LHCN-M2 (cell line): ENCODE data around the gene UBA3. TPM values are rescaled to one million over a fixed set of nuclear protein-coding genes. Genes with fewer than 3 reads are reported as not detected.

Experiments used
- DNase-seq: peaks from one replicate; pipeline ENCODE4 v3.0.0-alpha.2; 2012; ENCODE audit warnings: low read depth
- total RNA-seq: library from RNA; depleted of rRNA; stranded (reverse); fragments of >200 nt; gene quantifications from 2 replicates; pipeline ENCODE4 v1.2.3, GENCODE V29; 2014

Gene UBA3
- total RNA-seq, 1 experiment from 2014 or later = 72.5 TPM

DNA sequence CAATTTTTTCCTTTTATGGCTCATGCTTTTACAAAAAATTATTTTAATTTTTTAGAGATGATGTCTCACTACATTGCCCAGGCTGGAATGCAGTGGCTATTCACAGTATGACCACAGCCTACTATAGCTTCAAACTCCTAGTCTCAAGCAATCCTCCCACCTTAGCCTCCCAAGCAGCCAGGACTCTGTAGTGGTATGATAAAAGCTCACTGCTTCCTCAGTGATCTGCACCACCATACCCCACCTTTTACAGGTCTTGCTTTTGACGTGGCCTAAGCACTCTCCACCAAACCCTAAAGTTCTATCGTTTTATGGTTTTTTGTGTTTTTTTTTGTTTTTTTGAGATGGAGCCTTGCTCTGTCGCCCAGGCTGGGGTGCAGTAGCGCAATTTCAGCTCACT, 14.0 kb downstream of the UBA3 start:
- no peak for DNase-seq

DNA sequence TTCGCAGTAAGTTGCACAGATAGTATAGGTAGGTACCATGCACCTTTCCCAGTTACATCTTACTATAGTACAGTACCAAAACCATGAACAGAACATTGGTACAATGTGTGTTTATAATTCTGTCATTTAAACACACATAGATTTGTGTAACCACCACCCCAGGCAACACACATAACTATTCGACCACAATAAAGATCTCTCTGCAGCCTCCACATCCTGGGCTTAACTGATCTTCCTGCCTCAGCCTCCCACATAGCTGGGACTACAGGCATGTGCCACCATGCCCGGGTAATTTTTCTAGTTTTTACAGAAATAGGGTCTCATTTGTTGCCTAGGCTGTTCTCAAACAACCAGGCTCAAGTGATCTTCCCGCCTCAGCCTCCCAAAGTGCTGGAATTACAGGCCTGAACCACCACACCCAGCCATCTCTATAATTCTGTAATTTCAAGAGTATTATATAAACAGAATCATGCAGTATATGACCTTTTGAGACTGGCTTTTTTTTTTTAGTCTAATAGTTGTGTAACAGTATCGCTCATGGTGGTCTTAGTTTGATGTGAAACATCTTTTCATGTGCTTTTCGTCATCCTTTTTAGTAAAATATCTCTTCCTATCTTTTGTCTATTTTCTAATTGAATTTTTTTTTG, 14.7 kb downstream of the UBA3 start:
- no peak for DNase-seq

DNA sequence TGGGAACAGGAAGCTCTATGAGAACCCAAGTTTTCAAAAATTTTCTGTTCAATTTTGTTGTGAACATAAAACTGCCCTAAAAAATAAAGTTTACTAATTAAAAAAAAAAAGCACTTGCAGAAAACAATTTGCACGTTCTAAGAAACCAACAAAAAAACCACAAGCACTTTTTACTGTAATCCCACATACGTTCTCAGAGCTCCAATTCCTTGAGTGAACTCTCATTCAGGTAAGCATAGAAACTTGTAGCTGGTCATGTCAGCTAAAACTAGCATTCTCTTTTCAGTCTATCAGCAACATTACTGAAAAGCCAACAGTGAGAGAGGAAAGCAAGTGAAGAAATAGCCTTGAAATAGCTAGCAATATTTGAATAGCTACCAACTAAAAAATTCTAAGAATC, 16.5 kb downstream of the UBA3 start:
- DNase-seq = no peak

DNA sequence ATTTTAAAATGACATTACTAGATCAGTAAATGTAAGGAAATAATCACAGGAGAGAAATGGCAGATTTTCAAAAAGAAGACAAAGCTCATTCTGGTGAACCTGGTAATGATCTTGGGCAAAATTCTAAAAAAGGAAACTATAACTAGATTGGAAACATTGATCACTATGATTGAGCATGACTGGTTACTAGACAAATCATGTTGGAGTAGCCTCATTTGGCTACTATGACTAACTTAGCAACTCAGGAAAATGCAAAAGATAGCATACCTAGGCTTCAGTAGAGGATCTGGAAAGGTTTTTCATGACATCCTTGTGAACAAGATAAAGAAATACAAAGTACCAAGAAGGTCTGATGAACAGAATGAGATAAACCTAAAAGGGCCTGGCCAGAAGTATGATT, 20.5 kb downstream of the UBA3 start:
- no peak for DNase-seq

DNA sequence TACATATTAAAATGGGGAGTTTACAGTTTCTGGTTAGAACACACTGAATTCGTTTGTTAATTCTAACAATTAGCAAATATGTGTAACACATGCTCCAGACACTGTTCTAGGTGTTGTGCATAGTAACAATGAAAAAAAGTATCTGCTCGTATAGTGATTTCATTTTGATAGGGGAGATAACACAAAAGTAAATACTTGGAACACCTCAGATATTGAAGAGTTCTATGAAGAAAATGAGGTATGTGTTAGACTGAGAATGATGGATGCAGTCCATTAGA, 21.3 kb downstream of the UBA3 start:
- DNase-seq = no peak

DNA sequence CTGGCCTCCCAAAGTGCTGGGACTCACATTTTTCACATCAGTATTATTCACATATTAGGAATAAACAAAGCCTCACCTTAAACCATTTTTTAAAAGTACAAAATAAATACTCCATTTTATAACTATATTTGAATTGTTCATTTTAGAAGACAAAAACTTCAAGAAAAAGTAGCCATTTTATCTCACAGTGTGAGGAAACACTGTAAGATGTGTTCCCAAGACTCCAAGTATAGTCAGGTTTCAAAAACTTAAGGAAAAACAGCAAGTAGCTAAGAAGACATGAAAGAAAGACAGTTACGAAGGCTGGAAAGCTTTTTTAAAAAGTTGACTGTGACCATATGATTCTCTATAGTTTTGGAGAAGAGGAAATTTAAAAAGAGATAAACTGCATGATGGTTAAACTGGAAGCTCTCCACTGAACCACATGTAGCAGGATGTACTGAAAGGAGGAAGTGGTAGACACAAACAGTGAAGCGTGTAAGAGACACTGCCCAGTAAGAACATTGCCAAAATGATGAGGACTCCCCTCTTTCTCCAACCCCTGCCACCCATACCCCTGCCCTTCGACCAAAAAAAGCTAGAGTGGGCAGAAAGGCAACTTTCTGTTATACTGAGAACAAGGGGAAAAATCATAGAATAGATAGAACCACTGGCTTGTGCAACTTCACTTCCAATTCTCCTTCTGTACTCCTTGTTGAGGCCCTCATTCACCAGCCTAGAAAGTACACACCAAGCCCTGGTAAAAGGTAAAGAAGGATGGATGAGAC, 21.8 kb downstream of the UBA3 start:
- no peak for DNase-seq

DNA sequence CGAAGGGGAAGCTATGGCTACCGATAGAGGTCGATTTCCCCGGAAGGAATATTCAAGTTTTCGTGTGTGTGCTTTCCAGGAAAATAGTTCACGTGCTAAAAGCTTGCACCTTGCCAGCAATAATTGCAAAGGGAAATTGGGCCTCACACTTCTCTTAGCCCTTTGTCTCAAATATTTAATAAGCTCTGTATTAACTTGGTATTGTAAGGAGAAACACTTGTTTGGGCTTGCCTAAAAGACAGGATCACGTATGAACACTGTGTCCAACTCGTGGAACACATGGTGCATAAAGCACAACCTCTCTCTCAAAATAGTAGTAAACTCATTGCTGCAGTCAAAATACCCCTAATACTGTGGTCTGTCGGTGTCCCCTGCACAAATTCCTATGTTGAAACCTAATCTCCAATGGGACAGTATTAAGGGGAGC, 27.7 kb downstream of the UBA3 start:
- no peak for DNase-seq

DNA sequence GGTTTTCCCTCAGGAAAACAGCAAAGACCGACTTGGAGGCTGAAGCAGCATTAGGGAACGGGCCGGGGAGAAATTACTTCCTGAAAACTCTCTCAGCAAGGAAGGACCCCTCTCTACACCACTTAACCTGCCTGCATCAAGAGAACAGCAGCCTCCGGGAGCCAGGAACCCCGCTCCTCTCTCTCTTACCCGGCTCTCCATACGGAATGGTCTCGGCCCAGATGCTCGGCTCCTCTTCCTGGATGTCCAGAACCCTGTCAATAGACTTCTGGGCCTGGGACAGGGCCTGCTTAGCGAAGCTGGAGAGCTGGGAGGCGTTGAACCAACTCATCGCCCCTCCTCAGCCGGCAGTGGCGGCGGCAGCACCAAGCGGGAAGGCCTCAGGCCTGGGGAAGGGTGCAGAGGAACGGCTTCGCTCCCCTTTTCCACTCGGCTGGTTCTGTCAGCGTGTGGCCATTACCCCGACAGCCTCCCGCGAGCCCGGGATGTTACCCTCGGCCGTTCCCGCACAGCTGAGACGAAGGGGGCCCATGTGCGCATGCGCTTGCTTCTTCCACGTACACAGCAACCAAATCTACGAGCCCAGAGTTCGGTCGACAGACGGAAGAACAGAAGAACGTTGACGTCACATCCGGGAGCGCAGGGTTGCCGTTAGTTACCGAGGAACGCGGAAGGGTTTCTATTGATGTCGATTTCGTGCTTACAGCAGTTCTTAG, 28.3 kb downstream of the UBA3 start, which contains the start of gene TMF1:
TSS of gene TMF1 (minus strand) at position 578 of the 716 bp plus-strand sequence. CDS start at position 331, 247 bp downstream.
- peak; percentile 98 for DNase-seq

DNA sequence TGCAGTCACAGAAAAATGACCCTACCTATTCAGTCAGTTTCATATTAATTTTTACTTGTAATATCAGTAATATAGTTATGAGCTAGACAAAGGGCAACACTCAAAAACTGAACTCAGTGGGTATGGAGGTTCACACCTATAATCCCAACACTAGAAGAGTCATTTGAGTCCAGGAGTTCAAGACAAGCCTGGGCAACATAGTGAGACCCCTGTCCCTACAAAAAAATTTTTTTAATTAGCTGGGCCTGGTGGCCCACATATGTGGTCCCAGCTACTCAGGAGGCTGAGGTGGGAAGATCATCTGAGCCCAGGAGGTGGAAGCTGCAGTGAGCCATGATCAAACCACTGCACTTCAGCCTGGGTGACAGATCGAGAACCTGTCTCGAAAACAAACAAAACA, 31.2 kb downstream of the UBA3 start:
- DNase-seq = no peak

DNA sequence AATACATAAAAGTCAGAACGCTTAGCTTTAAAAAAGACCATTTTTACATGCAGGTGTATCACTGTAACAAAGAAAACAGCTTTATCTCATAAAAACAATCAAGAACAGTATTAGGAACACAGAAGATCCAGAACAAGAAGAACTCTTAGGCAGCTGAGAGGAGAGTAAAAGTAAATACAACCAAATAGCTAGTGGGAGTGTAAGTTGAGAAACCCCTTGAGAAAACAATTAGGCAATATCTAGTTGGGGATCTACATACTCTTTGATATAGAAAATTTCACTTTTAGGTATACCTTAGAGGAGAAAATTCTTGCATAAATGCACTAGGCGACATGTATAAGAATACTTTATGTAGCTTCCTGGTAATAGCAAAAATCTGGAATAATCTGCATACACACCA, 35.6 kb downstream of the UBA3 start:
- DNase-seq = no peak

DNA sequence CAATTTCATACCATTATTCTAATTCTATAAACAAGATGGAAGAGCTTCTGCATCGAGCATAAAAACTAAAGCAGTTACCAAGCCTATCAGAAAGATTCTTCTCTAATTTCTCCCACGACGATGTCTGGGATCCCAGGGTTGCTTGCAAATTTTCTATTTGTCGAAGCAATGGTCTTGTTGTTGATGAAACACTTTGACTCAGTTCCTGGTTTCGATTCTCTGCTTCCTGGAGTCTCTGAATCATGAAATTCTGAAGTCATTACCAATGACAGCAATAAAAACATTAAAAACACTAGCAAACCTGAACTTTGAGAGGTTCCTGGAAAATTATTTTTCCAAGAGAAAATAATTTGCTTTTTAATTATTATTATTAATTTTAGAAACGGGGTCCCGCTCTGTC, 46.7 kb downstream of the UBA3 start:
- peak; percentile 42 for DNase-seq

DNA sequence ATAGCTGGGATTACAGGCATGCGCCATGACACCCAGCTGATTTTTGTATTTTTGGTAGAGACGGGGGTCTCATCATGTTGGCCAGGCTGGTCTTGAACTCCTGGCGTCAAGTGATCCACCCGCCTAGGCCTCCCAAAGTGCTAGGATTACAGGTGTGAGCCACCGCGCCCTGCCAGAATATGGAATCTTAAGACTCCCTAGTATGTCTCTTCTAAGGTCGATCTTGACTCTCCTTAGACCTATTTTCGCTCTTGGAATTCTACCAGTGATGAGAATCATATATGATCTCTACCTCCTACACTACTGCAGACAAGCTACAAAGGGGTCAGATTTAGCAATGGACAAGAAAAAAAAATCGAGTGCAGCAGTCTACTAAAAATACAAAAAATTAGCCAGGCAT, 47.4 kb downstream of the UBA3 start:
- DNase-seq = no peak

DNA sequence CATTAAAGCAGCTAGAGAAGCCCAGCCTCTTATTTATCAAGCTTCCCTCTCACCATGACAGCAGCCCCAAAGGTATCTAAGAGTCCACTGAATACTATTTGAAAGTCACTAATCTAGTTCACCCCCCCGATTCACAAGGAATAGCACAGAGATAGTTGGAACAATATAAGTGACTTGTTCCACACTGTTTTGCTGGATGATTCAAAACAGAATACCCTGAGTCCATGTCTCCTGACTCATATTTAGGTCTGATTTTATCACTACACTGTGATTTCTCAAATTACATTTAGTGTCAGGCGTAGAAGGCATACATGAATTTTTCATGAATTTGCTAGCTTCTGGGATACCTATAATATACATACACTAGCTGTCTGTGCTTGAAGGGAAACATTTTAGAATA, 48.0 kb downstream of the UBA3 start:
- DNase-seq = peak; percentile 34

DNA sequence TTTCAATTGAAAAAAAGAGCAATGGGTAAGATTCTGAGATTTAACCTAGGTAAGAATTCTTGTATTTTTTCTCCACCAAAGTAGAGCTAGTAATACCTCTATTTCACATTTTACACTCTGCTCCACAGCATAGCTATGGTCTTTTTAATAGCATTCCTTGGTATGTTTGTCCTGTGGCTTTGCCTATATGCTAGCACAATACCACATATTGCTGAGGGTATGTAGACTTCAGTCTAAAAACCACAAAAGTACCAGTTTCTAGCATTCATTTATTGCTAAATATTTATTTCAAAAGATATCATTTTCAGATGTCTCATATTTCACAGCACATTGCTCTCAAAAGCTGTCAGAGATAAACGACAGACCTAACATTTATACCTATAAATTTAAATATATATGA, 48.5 kb downstream of the UBA3 start:
- DNase-seq = peak; percentile 16

DNA sequence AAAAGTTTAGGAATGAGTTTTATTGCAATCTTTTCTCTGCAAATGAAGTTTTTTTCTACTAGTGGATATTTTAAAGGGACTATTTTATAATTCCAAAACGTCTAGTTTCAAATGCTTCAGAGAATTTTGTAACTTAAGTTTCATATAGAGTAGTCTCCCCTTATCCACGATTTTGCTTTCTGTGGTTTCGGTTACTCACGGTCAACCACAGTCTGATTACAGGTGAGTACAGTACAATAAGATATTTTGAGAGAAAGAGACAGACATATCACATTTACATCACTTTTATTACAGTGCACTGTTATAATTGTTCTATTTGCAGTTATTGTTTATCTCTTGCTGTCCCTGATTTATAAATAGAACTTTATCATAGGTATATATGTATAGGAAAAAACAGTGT, 59.3 kb downstream of the UBA3 start:
- DNase-seq = no peak

DNA sequence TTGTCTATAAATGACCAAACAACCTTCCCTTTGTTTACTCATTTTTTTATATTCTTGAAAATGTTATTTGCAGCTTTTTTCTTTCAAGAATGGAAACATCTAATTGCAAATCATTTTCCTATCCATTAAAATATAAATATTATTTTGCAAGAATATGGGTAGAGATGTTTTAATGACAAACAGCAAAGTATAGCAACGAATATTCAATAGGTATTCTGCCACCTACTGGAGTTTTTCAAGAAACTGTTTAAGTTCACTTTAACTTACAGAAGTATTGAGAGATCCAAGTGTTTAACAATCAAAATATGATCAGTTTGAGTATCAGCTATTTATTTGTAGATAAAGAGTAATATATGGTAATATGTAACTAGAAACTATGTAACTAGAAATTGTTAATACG, 59.7 kb downstream of the UBA3 start:
- DNase-seq = no peak

DNA sequence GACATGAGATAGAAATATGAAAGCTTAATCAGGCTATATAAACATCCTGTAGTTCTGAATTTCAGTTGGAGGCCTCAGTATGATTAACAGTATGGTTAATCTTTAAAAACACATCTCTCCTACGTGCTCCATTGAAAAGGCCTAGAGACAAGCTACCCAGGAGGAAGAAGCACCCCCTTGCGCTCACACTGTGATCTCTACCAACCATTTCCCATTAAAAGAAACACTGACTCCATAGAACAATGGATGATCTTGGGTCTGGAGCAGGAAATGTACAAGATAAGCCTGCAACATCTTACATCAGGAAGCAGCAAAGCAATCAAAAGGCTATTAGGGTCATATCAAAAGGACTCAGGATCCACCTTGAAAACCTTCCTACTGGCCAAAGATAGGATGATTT, 63.3 kb downstream of the UBA3 start:
- no peak for DNase-seq

DNA sequence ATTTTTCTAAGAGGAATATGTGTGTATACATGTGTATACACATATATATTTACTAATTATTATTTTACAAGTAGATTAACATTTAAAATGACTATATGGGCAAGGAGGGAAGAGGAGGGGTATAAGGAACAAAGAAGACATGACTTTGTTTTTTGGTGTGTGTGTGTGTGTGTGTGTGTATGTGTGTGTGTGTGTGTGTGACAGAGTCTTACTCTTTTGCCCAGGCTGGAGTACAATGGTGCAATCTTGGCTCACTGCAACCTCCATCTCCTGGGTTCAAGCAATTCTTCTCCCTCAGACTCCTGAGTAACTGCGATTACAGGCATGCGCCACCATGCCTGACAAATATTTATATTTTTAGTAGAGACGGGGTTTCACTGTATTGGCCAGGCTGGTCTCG, 64.1 kb downstream of the UBA3 start:
- DNase-seq = no peak

DNA sequence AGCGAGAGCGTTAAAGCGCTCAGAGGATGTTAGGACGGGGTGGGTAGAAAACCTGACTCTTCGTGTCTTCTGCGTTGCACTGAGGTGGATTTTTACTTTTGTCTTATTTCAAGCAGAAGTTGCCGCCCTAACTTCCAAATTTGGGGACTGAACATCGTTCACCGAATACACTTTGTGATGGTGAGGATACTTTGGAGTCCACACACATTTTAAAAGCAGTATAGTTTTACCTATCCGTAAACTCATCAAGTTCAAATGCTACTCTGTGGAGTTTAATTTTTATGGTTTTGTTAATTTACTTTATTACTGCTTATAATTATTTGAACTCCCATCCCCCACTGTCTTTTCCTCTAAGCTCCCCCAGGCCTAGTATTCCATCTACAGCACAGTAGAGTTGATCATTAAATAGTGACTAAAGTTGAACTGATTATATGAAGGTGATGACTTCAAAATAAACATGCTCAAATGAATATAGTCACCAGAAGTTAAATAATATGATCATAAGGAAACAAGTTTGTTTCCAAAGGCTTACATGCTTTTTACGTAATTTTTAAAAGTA, 66.1 kb downstream of the UBA3 start:
- DNase-seq = no peak

DNA sequence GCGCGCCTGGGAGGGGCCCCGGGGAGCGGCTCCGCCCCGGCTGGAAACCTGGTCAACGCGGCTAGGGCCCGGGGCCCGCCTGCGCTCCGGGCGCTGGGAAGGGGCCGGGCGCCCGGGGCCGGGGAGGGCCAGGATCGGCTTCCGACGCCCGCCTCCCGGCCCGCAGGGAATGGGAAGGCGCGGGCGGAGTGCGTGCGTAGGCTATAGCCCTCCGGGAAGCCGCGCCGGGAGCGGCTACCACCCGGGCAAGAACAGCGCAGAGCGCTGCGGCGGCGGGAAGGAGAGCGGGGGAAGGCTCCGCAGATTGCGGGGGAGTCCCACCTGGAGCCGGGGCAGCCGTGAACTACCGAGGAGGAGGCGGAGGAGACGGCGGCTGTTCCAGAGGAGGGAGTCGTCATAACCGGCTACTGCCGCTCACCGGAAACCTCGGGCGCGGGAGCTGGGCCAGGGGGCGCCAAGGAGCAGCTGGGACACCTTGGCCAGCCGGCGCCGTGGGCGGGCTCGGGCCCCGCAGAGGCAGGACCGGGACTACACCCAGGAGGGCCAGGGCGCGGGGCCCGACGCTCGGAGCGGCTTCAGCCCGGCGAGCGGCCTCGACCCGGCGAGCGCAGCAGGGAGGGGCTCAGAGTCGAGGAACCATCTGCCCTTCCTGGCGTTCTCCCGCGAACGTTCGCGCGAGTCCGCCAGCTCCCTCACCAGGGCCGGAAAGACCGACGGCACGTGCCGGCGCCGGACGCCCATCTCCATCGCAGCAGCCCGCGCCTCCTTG, 66.7 kb downstream of the UBA3 start, which contains the start of gene EOGT:
TSS of gene EOGT (minus strand) at position 432 of the 769 bp plus-strand sequence. CDS start 3,838 bp downstream, outside the sequence.
- DNase-seq = peak; percentile 85

DNA sequence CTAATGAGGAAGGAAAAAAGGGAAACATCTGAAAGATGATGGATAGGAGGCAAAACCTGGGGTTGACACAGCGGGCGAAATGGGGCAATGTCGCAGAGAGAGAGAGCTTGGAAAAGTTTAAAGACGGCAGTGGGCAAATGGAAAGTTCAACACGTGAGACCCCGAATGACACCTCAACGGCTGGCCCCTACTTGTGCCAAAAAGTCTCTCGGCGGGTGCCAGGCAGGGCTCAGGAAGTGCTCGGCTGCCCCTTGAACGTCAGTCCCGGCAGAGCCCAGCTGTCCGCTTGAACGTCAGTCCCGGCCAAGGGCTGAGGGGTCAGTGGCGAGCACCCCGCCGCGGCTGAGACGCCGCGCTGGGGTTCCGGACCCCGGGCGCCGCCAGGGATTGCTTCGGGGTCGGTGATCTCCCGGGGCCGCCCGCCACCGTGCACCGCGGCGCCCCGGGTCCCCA, 67.3 kb downstream of the UBA3 start:
- peak; percentile 70 for DNase-seq
